Lung (tissue), 12 donors: ENCODE data around the gene CCNI. TPM values are rescaled to one million over a fixed set of nuclear protein-coding genes. Genes with fewer than 3 reads are reported as not detected.
"Not testable (repeated sequence)": the region's sequence is repeated elsewhere in the genome, so short reads cannot be mapped to it uniquely, and the experiment has no call there.

Experiments
- ATAC-seq: fragments of 200-7000 bp; cut with Tn5 transposase; one replicate; pipeline ENCODE4 v1.9.1; 2020; ENCODE audit warnings: moderate number of reproducible peaks; ENCODE audit not compliant: insufficient read depth, low FRiP score
- DNase-seq, 3 donors: peaks; one replicate each; pipeline ENCODE4 v3.0.0-alpha.2; 2013 to 2017
- H3K27ac ChIP-seq, 2 donors: one replicate each; pipeline ENCODE4 v1.5.1; 2013; ENCODE audit warnings: mild to moderate bottlenecking in 2 of 2, moderate library complexity in 2 of 2, control low read depth in 1 of 2, inconsistent platforms in 1 of 2, low read depth in 1 of 2, low read length in 1 of 2
- H3K27me3 ChIP-seq, 3 donors: one replicate each; pipeline ENCODE4 v1.5.1; 2013; ENCODE audit warnings: low read length in 2 of 3; ENCODE audit not compliant: control insufficient read depth in 3 of 3, insufficient read depth in 3 of 3
- H3K36me3 ChIP-seq, 4 donors: one replicate each; pipeline ENCODE4 v1.5.1; 2013; ENCODE audit warnings: low read length in 4 of 4, mild to moderate bottlenecking in 1 of 4, moderate library complexity in 1 of 4; ENCODE audit not compliant: control insufficient read depth in 4 of 4, insufficient read depth in 4 of 4
- H3K4me1 ChIP-seq, 5 donors: one replicate each; pipeline ENCODE4 v1.5.1; 2013; ENCODE audit warnings: low read length in 5 of 5, mild to moderate bottlenecking in 2 of 5, moderate library complexity in 1 of 5; ENCODE audit not compliant: control insufficient read depth in 5 of 5, insufficient read depth in 5 of 5
- H3K4me3 ChIP-seq: one replicate; pipeline ENCODE4 v1.5.1; 2013; ENCODE audit warnings: mild to moderate bottlenecking, control low read depth, moderate library complexity
- H3K9ac ChIP-seq, 2 donors: one replicate each; pipeline ENCODE4 v1.5.1; 2013; ENCODE audit warnings: low read length in 2 of 2, control low read depth in 1 of 2; ENCODE audit not compliant: insufficient read depth in 1 of 2
- H3K9me3 ChIP-seq, 4 donors: one replicate each; pipeline ENCODE4 v1.5.1; 2013; ENCODE audit warnings: low read length in 3 of 4, mild to moderate bottlenecking in 1 of 4, moderate library complexity in 1 of 4; ENCODE audit not compliant: control insufficient read depth in 4 of 4, insufficient read depth in 3 of 4
- CTCF ChIP-seq: IDR thresholded peaks from 2 replicates; pipeline ENCODE4 v1.5.1; 2012; ENCODE audit warnings: mild to moderate bottlenecking; ENCODE audit errors: control extremely low read depth, extremely low read depth
- WGBS, 2 donors: extraction: QIAGEN DNeasy Blood & Tissue Kit; methylation state at CpG; one replicate each; pipeline ENCODE4 v1.1.7; 2013; 5-methylcytosine and 5-hydroxymethylcytosine counted together
- polyA plus RNA-seq, 2 donors: library from polyadenylated mRNA; stranded (reverse); fragments of 200-250 nt; gene quantifications; one replicate each; pipeline ENCODE4 v1.2.1, GENCODE V29; 2013
- total RNA-seq, 2 donors: library from RNA; depleted of rRNA in 1 of 2; stranded (reverse); fragments of >200 nt in 1 of 2; gene quantifications; one replicate each; pipeline ENCODE4 v1.2.1, GENCODE V29; 2014 to 2021
- donor health status: control.
- donor health status: control.
- donor health status: Bipolar disorder and iron deficiency.
- donor health status: healthy.
- donor health status: DM: yes; HTN: yes; CAD: no.

CCNI gene
- total and polyA plus RNA-seq, 4 donors, result 62.8 to 313 (median 150) TPM

GRCh38 chr4:77031544-77031943 lies 44.2 kb downstream of the CCNI start:
- Histone ChIP-seq H3K9ac (no peak overlapping the region), H3K9me3 (no peaks in the 10 kb centered on the region), H3K4me3 (no peak overlapping the region), H3K27ac (no peak overlapping the region), H3K27me3 (no peaks in the 10 kb centered on the region), H3K4me1 (no peaks in the 10 kb centered on the region), H3K36me3 (peaks cover 12 to 52% (median 25%) of the 10 kb centered on the region in 4 donors)
- no peak for TF ChIP-seq CTCF
- WGBS, 2 donors, result 90 to 97% methylated on average over 5 of the region's 5 CpGs
- DNase-seq, result no peak
- ATAC-seq, result no peak

- not testable (repeated sequence) for H3K27ac ChIP-seq, H3K27me3 ChIP-seq, H3K9ac ChIP-seq, ATAC-seq, H3K9me3 ChIP-seq, H3K4me1 ChIP-seq, DNase-seq, H3K4me3 ChIP-seq
- 96 to 98% methylated on average over 7 of the region's 7 CpGs for WGBS, 2 donors
- H3K36me3 ChIP-seq, result peaks cover 11 to 51% (median 30%) of the 10 kb centered on the region in 4 donors
Observed at GRCh38 chr4:77029757-77030156, 46.0 kb downstream of the CCNI start.

- ATAC-seq (no peak), DNase-seq (no peak)
- Histone ChIP-seq H3K27me3 (no peaks in the 10 kb centered on the region), H3K4me3 (no peak overlapping the region), H3K9me3 (no peaks in the 10 kb centered on the region), H3K4me1 (no peaks in the 10 kb centered on the region), H3K36me3 (peaks cover 18 to 57% (median 38%) of the 10 kb centered on the region in 4 donors), H3K9ac (no peak overlapping the region), H3K27ac (no peak overlapping the region)
- 89 to 93% methylated on average over 2 of the region's 2 CpGs for WGBS, 2 donors
- TF ChIP-seq CTCF, result no peak
Observed at GRCh38 chr4:77028246-77028645, 47.5 kb downstream of the CCNI start.

- Histone ChIP-seq H3K27me3 (no peaks in the 10 kb centered on the region), H3K9ac (no peak overlapping the region), H3K4me3 (no peak overlapping the region), H3K27ac (no peak overlapping the region), H3K36me3 (peaks cover 10 to 52% (median 32%) of the 10 kb centered on the region in 4 donors), H3K9me3 (no peaks in the 10 kb centered on the region), H3K4me1 (peaks cover 0 to 4% (median 0%) of the 10 kb centered on the region in 5 donors)
- no peak for TF ChIP-seq CTCF
- ATAC-seq (no peak), DNase-seq (no peak)
- 96% methylated on average over 4 of the region's 4 CpGs for WGBS, 2 donors
Observed at GRCh38 chr4:77026322-77026704, 49.5 kb downstream of the CCNI start.
